HCT116 (cell line): ENCODE results near the gene ZNF569. TPM values are rescaled to one million over a fixed set of nuclear protein-coding genes. Genes with fewer than 3 reads are reported as not detected.
"Not testable (repeated sequence)": the region's sequence is repeated elsewhere in the genome, so short reads cannot be mapped to it uniquely, and the experiment has no call there.

ENCODE experiments used
- ATAC-seq: fragments of 200-7000 bp; cut with Tn5 transposase; 2 replicates; pipeline ENCODE4 v1.9.1; 2020; ENCODE audit warnings: mild to moderate bottlenecking, moderate library complexity
- BruUV-seq: library from RNA; stranded (reverse); fragments of 400-500 nt; replicated peaks from 2 replicates; lab custom pipeline; 2021; lab: Mats Ljungman, UMichigan
- CTCF ChIA-PET: fragments of 300-600 bp; sonication (Branson Sonifier 250); formaldehyde crosslinking; loops from one replicate; lab custom pipeline; 2021; ENCODE audit warnings: antibody characterized with exemption; lab: Charles Lee
- POLR2A ChIA-PET: fragments of 300-600, 350-600 bp; sonication (Branson Sonifier 250); formaldehyde crosslinking; loops from one replicate; lab custom pipeline; 2021; ENCODE audit warnings: antibody characterized with exemption; lab: Charles Lee
- RAD21 ChIA-PET, 2 experiments: fragments of 300-600 bp; sonication (Branson Sonifier 250); formaldehyde crosslinking; loops; one replicate each; lab custom pipeline; 2023; ENCODE audit warnings: low total read pairs in 2 of 2; ENCODE audit not compliant: uncharacterized antibody in 2 of 2, unreplicated experiment in 2 of 2, low non-redundant PET in 1 of 2; lab: Charles Lee
- DNase-seq: peaks from one replicate; pipeline ENCODE4 v3.0.0-alpha.2; 2010; ENCODE audit warnings: low read depth, low spot score
- H2AFZ ChIP-seq: fragments of 200-600 bp; shearing (Covaris generic), sonication (generic); 2 replicates; pipeline ENCODE4 v1.6.1; 2017; ENCODE audit warnings: low read depth, mixed run types, mixed read lengths, antibody characterized with exemption, low read length; ENCODE audit not compliant: poor library complexity, severe bottlenecking
- H3K27ac ChIP-seq: 2 replicates; pipeline ENCODE4 v1.5.1; 2012; ENCODE audit warnings: low read depth, low read length
- H3K27me3 ChIP-seq: fragments of 200-600 bp; sonication (generic); 2 replicates; pipeline ENCODE4 v1.6.1; 2016; ENCODE audit warnings: mixed run types, low read length, mixed read lengths; ENCODE audit not compliant: insufficient read depth
- H3K36me3 ChIP-seq, 2 experiments: fragments of 200-500 bp in 1 of 2; fragments of 200-600 bp in 1 of 2; sonication (Bioruptor generic) in 1 of 2; sonication (generic) in 1 of 2; 2 replicates each; pipeline versions ENCODE4 v1.5.1 to v1.6.1; 2014 to 2016; ENCODE audit warnings: low read length in 2 of 2, inconsistent platforms in 1 of 2, mixed read lengths in 1 of 2, mixed run types in 1 of 2; ENCODE audit not compliant: insufficient read depth in 2 of 2, control insufficient read depth in 1 of 2
- H3K4me1 ChIP-seq, 2 experiments: fragments of 200-600 bp in 1 of 2; sonication (generic) in 1 of 2; 2 replicates each; pipeline versions ENCODE4 v1.5.1 to v1.6.1; 2012 to 2017; ENCODE audit warnings: low read length in 2 of 2, inconsistent platforms in 1 of 2, mild to moderate bottlenecking in 1 of 2, mixed read lengths in 1 of 2, mixed run types in 1 of 2, moderate library complexity in 1 of 2; ENCODE audit not compliant: insufficient read depth in 2 of 2, control insufficient read depth in 1 of 2
- H3K4me2 ChIP-seq: fragments of 200-600 bp; sonication (generic); 2 replicates; pipeline ENCODE4 v1.6.1; 2017; ENCODE audit warnings: mixed run types, low read length, mixed read lengths
- H3K4me3 ChIP-seq, 2 experiments: fragments of 200-600 bp in 1 of 2; sonication (generic) in 1 of 2; replicated peaks in 1 of 2; 2 replicates each; pipeline ENCODE4 v1.5.1; 2011 to 2016; ENCODE audit warnings: low read length in 2 of 2, control low read depth in 1 of 2, low read depth in 1 of 2, mild to moderate bottlenecking in 1 of 2, mixed read lengths in 1 of 2, mixed run types in 1 of 2
- H3K79me2 ChIP-seq: fragments of 200-600 bp; sonication (generic); 2 replicates; pipeline ENCODE4 v1.6.1; 2017; ENCODE audit warnings: mild to moderate bottlenecking, mixed run types, low read length, moderate library complexity, mixed read lengths; ENCODE audit not compliant: insufficient read depth
- H3K9ac ChIP-seq: fragments of 200-600 bp; sonication (generic); 2 replicates; pipeline ENCODE4 v1.6.1; 2016; ENCODE audit warnings: low read length, mixed read lengths
- H3K9me2 ChIP-seq: fragments of 200-600 bp; sonication (generic), shearing (Covaris generic); 2 replicates; pipeline ENCODE4 v1.6.1; 2017; ENCODE audit warnings: mixed run types, mild to moderate bottlenecking, moderate library complexity; ENCODE audit not compliant: insufficient read depth
- H3K9me3 ChIP-seq, 2 experiments: fragments of 200-500 bp in 1 of 2; fragments of 200-600 bp in 1 of 2; sonication (Bioruptor generic) in 1 of 2; sonication (generic) in 1 of 2; 2 replicates each; pipeline ENCODE4 v1.6.1; 2014 to 2017; ENCODE audit warnings: low read length in 2 of 2, mixed read lengths in 2 of 2, inconsistent platforms in 1 of 2, low read depth in 1 of 2, mild to moderate bottlenecking in 1 of 2, mixed run types in 1 of 2, moderate library complexity in 1 of 2; ENCODE audit not compliant: control insufficient read depth in 1 of 2, insufficient read depth in 1 of 2
- H4K20me1 ChIP-seq: fragments of 200-600 bp; sonication (generic), shearing (Covaris generic); 2 replicates; pipeline ENCODE4 v1.6.1; 2017; ENCODE audit warnings: mixed run types, mild to moderate bottlenecking, moderate library complexity; ENCODE audit not compliant: insufficient read depth
- CBX3 ChIP-seq: IDR thresholded peaks from 2 replicates; pipeline ENCODE4 v1.6.1; 2012; ENCODE audit warnings: low read depth
- CTCF ChIP-seq, 3 experiments: fragments of 200-600 bp in 1 of 3; sonication (generic) in 1 of 3; IDR thresholded peaks in 2 of 3; conservative IDR thresholded peaks in 1 of 3; 2 replicates each; pipeline ENCODE4 v1.5.1; 2012 to 2017; ENCODE audit warnings: low read depth in 2 of 3, low read length in 2 of 3, antibody characterized with exemption in 1 of 3, borderline replicate concordance in 1 of 3, control low read depth in 1 of 3, mild to moderate bottlenecking in 1 of 3, mixed read lengths in 1 of 3, mixed run types in 1 of 3, moderate library complexity in 1 of 3; ENCODE audit not compliant: insufficient read depth in 1 of 3
- EZH2 ChIP-seq: fragments of 200-600 bp; sonication (generic); IDR thresholded peaks from 2 replicates; pipeline ENCODE4 v1.6.1; 2017; ENCODE audit warnings: antibody characterized with exemption, mixed run types
- EZH2phosphoT487 ChIP-seq: fragments of 200-600 bp; IDR thresholded peaks from 2 replicates; pipeline ENCODE4 v1.6.1; 2018; ENCODE audit warnings: antibody characterized with exemption, borderline replicate concordance
- POLR2A ChIP-seq: IDR thresholded peaks from 2 replicates; pipeline ENCODE4 v1.7.0; 2011; ENCODE audit warnings: borderline replicate concordance; ENCODE audit not compliant: insufficient read depth, insufficient read length; ENCODE audit errors: extremely low read depth
- REST ChIP-seq: IDR thresholded peaks from 2 replicates; pipeline ENCODE4 v1.6.1; 2012; ENCODE audit warnings: low read depth
- SRF ChIP-seq: IDR thresholded peaks from 2 replicates; pipeline ENCODE4 v1.6.1; 2012; ENCODE audit warnings: low read depth
- TCF7L2 ChIP-seq: IDR thresholded peaks from 2 replicates; pipeline ENCODE4 v1.7.0; 2011; ENCODE audit warnings: borderline replicate concordance, inconsistent platforms; ENCODE audit not compliant: insufficient read depth, insufficient read length; ENCODE audit errors: extremely low read depth
- YY1 ChIP-seq: IDR thresholded peaks from 2 replicates; pipeline ENCODE4 v1.6.1; 2011; ENCODE audit warnings: low read length, low read depth, moderate library complexity, mild to moderate bottlenecking; ENCODE audit not compliant: insufficient replicate concordance; ENCODE audit errors: extremely low read depth
- ZFX ChIP-seq: fragments of 450-650 bp; IDR thresholded peaks from 2 replicates; pipeline ENCODE4 v1.6.1; 2017
- ZNF274 ChIP-seq: fragments of 200-500 bp; sonication (Bioruptor generic); IDR thresholded peaks from 2 replicates; pipeline ENCODE4 v1.6.1; 2014; ENCODE audit warnings: mild to moderate bottlenecking, low read depth, low read length, inconsistent platforms
- intact Hi-C: fragments of 100-400 bp; cut with micrococcal nuclease; formaldehyde crosslinking; loops from 2 replicates; pipeline ENCODE4 v1.10.0; 2022
- total RNA-seq: library from RNA; stranded (reverse); gene quantifications from one replicate; pipeline ENCODE4 v1.2.1, GENCODE V29; 2021; ENCODE audit not compliant: unreplicated experiment

The ZNF569 gene
- total RNA-seq, 1 experiment from 2014 or later: not detected

DNA sequence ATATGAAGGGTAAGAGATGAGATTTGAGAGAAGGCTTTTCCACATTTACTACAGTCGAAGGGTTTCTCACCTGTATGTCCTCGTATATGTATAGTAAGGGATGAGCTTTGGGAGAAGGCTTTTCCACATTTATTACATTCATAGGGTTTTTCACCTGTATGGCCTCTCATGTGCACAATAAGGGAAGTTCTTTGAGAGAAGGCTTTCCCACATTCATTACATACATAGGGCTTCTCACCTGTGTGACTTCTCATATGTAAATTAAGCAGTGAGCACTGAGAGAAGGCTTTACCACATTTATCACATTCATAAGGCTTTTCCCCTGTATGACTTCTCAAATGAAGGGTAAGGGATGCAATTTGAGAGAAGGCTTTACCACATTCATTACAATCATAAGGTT lies 54.5 kb downstream of the ZNF569 start (continued):
- no peak for TF ChIP-seq CTCF (IDR thresholded peaks at IDR 0.05 in 2 of 3, conservative IDR thresholded peaks at IDR 0.05 in 1 of 3; ENCODE audit: borderline replicate concordance in 1 of 3, insufficient read depth in 1 of 3, low read depth in 2 of 3, low read length in 2 of 3)

DNA sequence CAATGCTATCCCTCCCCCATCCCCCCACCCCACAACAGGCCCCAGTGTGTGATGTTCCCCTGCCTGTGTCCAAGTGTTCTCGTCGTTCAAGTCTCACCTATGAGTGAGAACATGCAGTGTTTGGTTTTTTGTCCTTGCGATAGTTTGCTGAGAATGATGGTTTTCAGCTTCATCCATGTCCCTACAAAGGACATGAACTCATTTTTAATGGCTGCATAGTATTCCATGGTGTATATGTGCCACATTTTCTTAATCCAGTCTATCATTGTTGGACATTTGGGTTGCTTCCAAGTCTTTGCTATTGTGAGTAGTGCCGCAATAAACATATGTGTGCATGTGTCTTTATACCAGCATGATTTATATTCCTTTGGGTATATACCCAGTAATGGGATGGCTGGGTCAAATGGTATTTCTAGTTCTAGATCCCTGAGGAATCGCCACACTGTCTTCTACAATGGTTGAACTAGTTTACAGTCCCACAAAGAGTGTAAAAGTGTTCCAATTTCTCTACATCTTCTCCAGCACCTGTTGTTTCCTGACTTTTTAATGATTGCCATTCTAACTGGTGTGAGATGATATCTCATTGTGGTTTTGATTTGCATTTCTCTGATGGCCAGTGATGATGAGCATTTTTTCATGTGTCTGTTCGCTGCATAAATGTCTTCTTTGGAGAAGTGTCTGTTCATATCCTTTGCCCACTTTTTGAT lies 61.0 kb downstream of the ZNF569 start:
- H3K27me3 ChIP-seq, CTCF ChIA-PET, H3K27ac ChIP-seq, BruUV-seq, H3K4me1 ChIP-seq, H3K9me2 ChIP-seq, H3K36me3 ChIP-seq, RAD21 ChIA-PET, POLR2A ChIA-PET, H3K9ac ChIP-seq, intact Hi-C loops, H3K4me3 ChIP-seq, H3K79me2 ChIP-seq, ATAC-seq, H3K4me2 ChIP-seq, DNase-seq, H4K20me1 ChIP-seq, H2AFZ ChIP-seq: not testable (repeated sequence)
- peaks cover 13 to 19% of the 10 kb centered on the region in 2 experiments; a peak in 2 of 4 replicates for H3K9me3 ChIP-seq

DNA sequence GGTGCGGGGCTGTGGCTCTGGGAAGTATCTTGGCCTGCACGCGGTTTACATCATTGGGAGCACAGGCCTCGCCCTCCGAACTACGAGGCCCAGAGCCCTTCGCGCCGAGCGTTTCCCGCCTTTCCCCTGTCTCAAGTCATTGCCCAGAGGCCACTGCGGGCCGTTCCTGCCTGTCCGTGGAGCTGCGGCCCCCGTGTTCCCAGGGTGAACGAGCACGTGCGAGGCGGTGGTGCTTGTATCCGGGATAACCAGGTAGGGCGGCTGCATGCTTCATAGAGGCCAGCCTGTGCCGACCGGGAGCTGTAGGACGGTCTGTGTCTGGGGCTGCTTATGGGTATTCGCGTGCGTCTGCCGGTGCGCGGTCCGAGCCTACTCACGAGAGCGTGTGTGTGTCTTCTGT lies 63.8 kb downstream of the ZNF569 start:
- H3K27me3 ChIP-seq: no peaks in the 10 kb centered on the region
- no peaks in the 10 kb centered on the region for H3K9me2 ChIP-seq

More for the DNA sequence above, 63.8 kb downstream of the ZNF569 start:
- H3K79me2 ChIP-seq: no peaks in the 10 kb centered on the region
- H3K4me1 ChIP-seq: no peaks in the 10 kb centered on the region
- H4K20me1 ChIP-seq: no peaks in the 10 kb centered on the region
- DNase-seq (no peak), ATAC-seq (no peak)
- H3K9ac ChIP-seq: no peak overlapping the region
- no peaks in the 10 kb centered on the region for H3K36me3 ChIP-seq
- TF ChIP-seq CBX3 (no peak), ZFX (no peak), YY1 (no peak), EZH2 (no peak), POLR2A (no peak), REST (no peak), EZH2phosphoT487 (no peak), TCF7L2 (no peak), SRF (no peak), ZNF274 (no peak)
- H3K27ac ChIP-seq: no peak overlapping the region
- no peak overlapping the region for H3K4me2 ChIP-seq
- H3K9me3 ChIP-seq: peaks cover 7 to 12% of the 10 kb centered on the region in 2 experiments; a peak in 2 of 4 replicates
- H2AFZ ChIP-seq: no peak overlapping the region
- intact Hi-C loops: no loop called here
- H3K4me3 ChIP-seq: no peak overlapping the region
- no TSS peak for BruUV-seq
- ChIA-PET POLR2A (no interaction called here), CTCF (no interaction called here), RAD21 (no interaction called here)
